ENCODE data around the gene OR4D1. TPM values are rescaled to one million over a fixed set of nuclear protein-coding genes. Genes with fewer than 3 reads are reported as not detected.

The OR4D1 gene
- total and polyA plus RNA-seq, 8 donors: 0.03 TPM; not detected in 7

DNA sequence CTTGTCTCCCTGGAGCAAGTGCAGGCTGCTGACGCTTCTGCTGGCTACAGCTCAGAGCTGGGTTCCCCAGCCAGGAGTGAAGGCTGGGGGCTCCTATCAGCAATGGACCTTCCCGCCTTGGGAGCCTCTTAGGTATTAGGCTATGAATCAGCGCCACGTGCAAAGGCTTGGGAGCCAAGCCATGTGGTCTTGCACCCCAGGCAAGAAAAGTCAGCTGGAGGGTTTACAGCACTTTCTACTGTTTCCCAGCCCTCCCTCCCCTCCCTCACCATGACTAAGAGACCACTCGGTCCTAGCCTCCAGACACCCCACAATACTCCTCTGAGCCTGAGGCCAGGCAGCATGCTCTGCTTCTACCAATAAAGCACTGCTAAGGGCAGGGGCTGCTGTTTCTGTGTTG is 56.6 kb downstream of the OR4D1 start:
- TF ChIP-seq EP300 (IDR thresholded peaks at IDR 0.05) (no peak), POLR2A (IDR thresholded peaks at IDR 0.05) (no peak)
- peaks cover 0 to 57% (median 51%) of the 10 kb centered on the region in 4 donors for H3K36me3 ChIP-seq
- 78 to 95% (median 95%) methylated on average over 4 to 5 of the region's 5 CpGs for WGBS, 5 donors
- H3K4me3 ChIP-seq: no peak overlapping the region
- H3K27ac ChIP-seq: no peak overlapping the region
- no peaks in the 10 kb centered on the region for H3K9me3 ChIP-seq
- no peak for DNase-seq
- peaks cover 0 to 4% (median 0%) of the 10 kb centered on the region in 4 donors for H3K4me1 ChIP-seq
- intact Hi-C loops (cut with DNase I; ENCODE audit: low total_unique reads): no loop called here
- H3K27me3 ChIP-seq: peaks cover 0 to 4% (median 0%) of the 10 kb centered on the region in 3 donors

DNA sequence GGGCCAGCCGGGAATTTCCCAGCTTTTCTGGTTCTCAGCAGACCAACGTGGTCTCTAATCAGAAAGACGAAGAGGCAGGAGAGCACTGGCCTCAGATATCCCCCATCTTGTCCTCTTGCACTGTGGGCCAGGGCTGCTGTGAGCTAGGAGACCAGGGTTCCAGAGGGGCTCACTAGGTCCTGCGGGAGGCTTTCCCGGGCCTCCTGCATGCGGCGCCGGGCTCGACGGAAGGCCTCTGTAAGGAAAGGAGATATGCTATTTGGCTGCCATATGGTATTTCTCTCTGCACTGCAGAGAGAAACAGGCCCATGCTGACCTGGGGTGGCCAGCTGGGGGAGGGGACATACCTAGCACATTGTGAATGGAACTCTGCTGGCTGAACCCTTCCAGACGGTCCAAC is 57.8 kb downstream of the OR4D1 start:
- no peak overlapping the region for H3K4me3 ChIP-seq
- H3K4me1 ChIP-seq: no peaks in the 10 kb centered on the region
- peaks cover 4 to 68% (median 63%) of the 10 kb centered on the region in 4 donors for H3K36me3 ChIP-seq
- TF ChIP-seq POLR2AphosphoS5 (IDR thresholded peaks at IDR 0.05) (no peak), POLR2A (IDR thresholded peaks at IDR 0.05) (no peak)
- 90 to 96% (median 96%) methylated on average over 10 to 11 of the region's 11 CpGs for WGBS, 5 donors
- H3K9me3 ChIP-seq: no peaks in the 10 kb centered on the region
- intact Hi-C loops (cut with DNase I; ENCODE audit: low total_unique reads): no loop called here
- no peak overlapping the region for H3K27ac ChIP-seq
- H3K27me3 ChIP-seq: no peaks in the 10 kb centered on the region
- DNase-seq: no peak

DNA sequence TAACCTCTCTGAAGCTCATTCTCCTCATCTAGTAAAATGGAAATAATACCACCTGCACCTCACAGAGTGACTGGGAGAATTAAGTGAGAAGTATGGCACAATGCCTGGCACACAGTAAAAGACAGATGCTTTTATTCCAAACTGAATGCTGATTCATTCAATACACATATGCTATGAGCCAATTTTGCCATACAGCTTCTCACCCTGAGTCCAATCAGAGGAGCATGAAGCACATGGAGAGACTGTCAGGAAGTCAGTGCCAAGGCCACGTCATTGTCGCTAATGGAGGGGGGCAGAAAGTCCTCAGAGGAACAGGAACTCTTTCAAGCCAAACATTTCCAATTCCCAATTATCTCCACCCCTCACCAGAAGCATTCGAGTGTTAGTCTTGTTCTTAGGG is 59.3 kb downstream of the OR4D1 start:
- H3K4me1 ChIP-seq: no peaks in the 10 kb centered on the region
- intact Hi-C loops (cut with DNase I; ENCODE audit: low total_unique reads): no loop called here
- H3K27me3 ChIP-seq: no peaks in the 10 kb centered on the region
- no peak overlapping the region for H3K27ac ChIP-seq
- DNase-seq: no peak
- no peaks in the 10 kb centered on the region for H3K9me3 ChIP-seq
- H3K4me3 ChIP-seq: no peak overlapping the region
- no peak for TF ChIP-seq EP300 (IDR thresholded peaks at IDR 0.05)
- TF ChIP-seq, protein P1, sequence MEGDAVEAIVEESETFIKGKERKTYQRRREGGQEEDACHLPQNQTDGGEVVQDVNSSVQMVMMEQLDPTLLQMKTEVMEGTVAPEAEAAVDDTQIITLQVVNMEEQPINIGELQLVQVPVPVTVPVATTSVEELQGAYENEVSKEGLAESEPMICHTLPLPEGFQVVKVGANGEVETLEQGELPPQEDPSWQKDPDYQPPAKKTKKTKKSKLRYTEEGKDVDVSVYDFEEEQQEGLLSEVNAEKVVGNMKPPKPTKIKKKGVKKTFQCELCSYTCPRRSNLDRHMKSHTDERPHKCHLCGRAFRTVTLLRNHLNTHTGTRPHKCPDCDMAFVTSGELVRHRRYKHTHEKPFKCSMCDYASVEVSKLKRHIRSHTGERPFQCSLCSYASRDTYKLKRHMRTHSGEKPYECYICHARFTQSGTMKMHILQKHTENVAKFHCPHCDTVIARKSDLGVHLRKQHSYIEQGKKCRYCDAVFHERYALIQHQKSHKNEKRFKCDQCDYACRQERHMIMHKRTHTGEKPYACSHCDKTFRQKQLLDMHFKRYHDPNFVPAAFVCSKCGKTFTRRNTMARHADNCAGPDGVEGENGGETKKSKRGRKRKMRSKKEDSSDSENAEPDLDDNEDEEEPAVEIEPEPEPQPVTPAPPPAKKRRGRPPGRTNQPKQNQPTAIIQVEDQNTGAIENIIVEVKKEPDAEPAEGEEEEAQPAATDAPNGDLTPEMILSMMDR (IDR thresholded peaks at IDR 0.05): no peak
- TF ChIP-seq POLR2A (IDR thresholded peaks at IDR 0.05): no peak
- TF ChIP-seq POLR2AphosphoS5 (IDR thresholded peaks at IDR 0.05): no peak
- 85 to 93% (median 89%) methylated on average over 3 of the region's 3 CpGs for WGBS, 5 donors
- H3K36me3 ChIP-seq: peaks cover 10 to 83% (median 78%) of the 10 kb centered on the region in 4 donors

DNA sequence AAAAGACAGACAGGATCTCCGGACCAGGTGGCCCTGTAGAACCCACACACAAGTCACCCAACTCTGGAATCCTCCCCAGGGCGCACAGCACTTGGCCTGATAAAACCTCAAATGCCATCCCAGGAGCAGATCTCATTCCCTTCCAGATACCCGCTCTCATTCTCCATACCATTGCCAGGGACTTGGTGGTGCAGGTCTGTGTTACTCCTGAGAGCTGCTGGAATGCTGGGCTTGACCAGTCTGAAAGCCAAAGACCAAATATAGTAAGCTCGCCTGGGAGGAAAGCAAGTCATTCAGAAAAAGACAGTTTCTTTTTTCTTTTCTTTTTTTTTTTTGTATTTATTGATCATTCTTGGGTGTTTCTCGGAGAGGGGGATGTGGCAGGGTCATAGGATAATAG is 60.2 kb downstream of the OR4D1 start:
- Histone ChIP-seq H3K36me3 (peaks cover 19 to 92% (median 87%) of the 10 kb centered on the region in 4 donors), H3K9me3 (no peaks in the 10 kb centered on the region), H3K4me3 (no peak overlapping the region), H3K4me1 (no peaks in the 10 kb centered on the region), H3K27ac (no peak overlapping the region), H3K27me3 (no peaks in the 10 kb centered on the region)
- WGBS, 5 donors: 92 to 94% (median 92%) methylated on average over 5 of the region's 5 CpGs
- intact Hi-C loops (cut with DNase I; ENCODE audit: low total_unique reads): no loop called here
- TF ChIP-seq, protein P1 (IDR thresholded peaks at IDR 0.05): no peak
- no peak for TF ChIP-seq POLR2AphosphoS5 (IDR thresholded peaks at IDR 0.05)
- no peak for TF ChIP-seq EP300 (IDR thresholded peaks at IDR 0.05)
- TF ChIP-seq POLR2A (IDR thresholded peaks at IDR 0.05): no peak
- no peak for DNase-seq

Other genes starting within 250 kb of the OR4D1 start
- gene CUEDC1, start 193.0 kb upstream of the OR4D1 start, total RNA-seq: 100 to 1,000 TPM in 1 of 5 donors, 10 to 100 TPM in 4; 10.5 to 111 (median 23.6) TPM
- 10 to 100 TPM; 16.5 to 30.1 (median 19.8) TPM for gene CUEDC1, start 193.0 kb upstream of the OR4D1 start, polyA plus RNA-seq
- 100 to 1,000 TPM in 1 of 5 donors, 10 to 100 TPM in 3, 1 to 10 TPM in 1; 7.8 to 103 (median 31.0) TPM for gene VEZF1, start 160.1 kb upstream of the OR4D1 start, total RNA-seq
- gene VEZF1, start 160.1 kb upstream of the OR4D1 start, polyA plus RNA-seq: 10 to 100 TPM; 15.8 to 27.2 (median 19.7) TPM
- 100 to 1,000 TPM; 160 to 351 (median 242) TPM for gene SRSF1, start 141.1 kb upstream of the OR4D1 start, total RNA-seq
- 10 to 100 TPM; 81.7 to 97.9 (median 84.0) TPM for gene SRSF1, start 141.1 kb upstream of the OR4D1 start, polyA plus RNA-seq
- 10 to 100 TPM in 3 of 5 donors, 1 to 10 TPM in 2; 5.8 to 40.6 (median 20.9) TPM for gene DYNLL2, start 65.0 kb upstream of the OR4D1 start, total RNA-seq
- 10 to 100 TPM; 18.5 to 29.4 (median 22.0) TPM for gene DYNLL2, start 65.0 kb upstream of the OR4D1 start, polyA plus RNA-seq
- not detected for gene OR4D2, start 18.6 kb downstream of the OR4D1 start, total RNA-seq
- not detected for gene OR4D2, start 18.6 kb downstream of the OR4D1 start, polyA plus RNA-seq
- under 1 TPM in 1 of 5 donors, not detected in 4; 0.18 TPM for gene EPX, start 44.3 kb downstream of the OR4D1 start, total RNA-seq
- not detected for gene EPX, start 44.3 kb downstream of the OR4D1 start, polyA plus RNA-seq
- gene MKS1, start 70.9 kb downstream of the OR4D1 start, total RNA-seq: 10 to 100 TPM in 3 of 5 donors, 1 to 10 TPM in 2; 3.1 to 18.0 (median 10.5) TPM
- 10 to 100 TPM in 1 of 3 donors, 1 to 10 TPM in 2; 3.5 to 12.5 (median 6.2) TPM for gene MKS1, start 70.9 kb downstream of the OR4D1 start, polyA plus RNA-seq
- gene LPO, start 90.2 kb downstream of the OR4D1 start, total RNA-seq: not detected
- gene LPO, start 90.2 kb downstream of the OR4D1 start, polyA plus RNA-seq: under 1 TPM in 1 of 3 donors, not detected in 2; 0.10 TPM
- 1 to 10 TPM in 1 of 5 donors, not detected in 4; 7.7 TPM for gene MPO, start 132.6 kb downstream of the OR4D1 start, total RNA-seq
- under 1 TPM in 2 of 3 donors, not detected in 1; 0.03 to 0.46 TPM for gene MPO, start 132.6 kb downstream of the OR4D1 start, polyA plus RNA-seq
- gene TSPOAP1, start 180.4 kb downstream of the OR4D1 start, total RNA-seq: 10 to 100 TPM in 3 of 5 donors, 1 to 10 TPM in 1, not detected in 1; 9.0 to 68.8 (median 16.3) TPM
- 10 to 100 TPM in 1 of 3 donors, 1 to 10 TPM in 2; 6.5 to 26.0 (median 8.9) TPM for gene TSPOAP1, start 180.4 kb downstream of the OR4D1 start, polyA plus RNA-seq
- 10 to 100 TPM in 3 of 5 donors, 1 to 10 TPM in 2; 6.7 to 51.1 (median 23.3) TPM for gene SUPT4H1, start 203.8 kb downstream of the OR4D1 start, total RNA-seq
- 10 to 100 TPM; 68.9 to 80.9 (median 78.2) TPM for gene SUPT4H1, start 203.8 kb downstream of the OR4D1 start, polyA plus RNA-seq